Activated CD8-positive, alpha-beta T cell treated with anti-CD3 and anti-CD28 coated beads for 36 hours (primary cell): ENCODE data around the gene TARDBP. TPM values are rescaled to one million over a fixed set of nuclear protein-coding genes. Genes with fewer than 3 reads are reported as not detected.
"Not testable (repeated sequence)": the region's sequence is repeated elsewhere in the genome, so short reads cannot be mapped to it uniquely, and the experiment has no call there.

Experiments
- ATAC-seq: fragments of 200-7000 bp; cut with Tn5 transposase; one replicate; pipeline ENCODE4 v1.10.0; 2021; ENCODE audit warnings: mild to moderate bottlenecking, moderate library complexity
- CTCF ChIA-PET: fragments of 350-600 bp; sonication (Branson Sonifier 250); formaldehyde crosslinking; loops from one replicate; lab custom pipeline; 2021; ENCODE audit warnings: antibody characterized with exemption; lab: Charles Lee
- POLR2A ChIA-PET: fragments of 350-600 bp; sonication (Branson Sonifier 250); formaldehyde crosslinking; loops from one replicate; lab custom pipeline; 2021; ENCODE audit warnings: antibody characterized with exemption; lab: Charles Lee
- DNase-seq: peaks from one replicate; pipeline ENCODE4 v3.0.0-alpha.2; 2020
- H3K27ac Mint-ChIP-seq: one replicate; pipeline ENCODE4 v1.8.0; 2021; ENCODE audit warnings: mild to moderate bottlenecking, mixed read lengths
- H3K27me3 Mint-ChIP-seq: one replicate; pipeline ENCODE4 v1.8.0; 2021; ENCODE audit warnings: mixed read lengths
- H3K36me3 Mint-ChIP-seq: one replicate; pipeline ENCODE4 v1.8.0; 2021; ENCODE audit warnings: low read depth, mixed read lengths
- H3K4me1 Mint-ChIP-seq: one replicate; pipeline ENCODE4 v1.8.0; 2021; ENCODE audit warnings: low read depth, mixed read lengths
- H3K4me3 Mint-ChIP-seq: one replicate; pipeline ENCODE4 v1.8.0; 2021; ENCODE audit warnings: mild to moderate bottlenecking, moderate library complexity, mixed read lengths
- H3K9me3 Mint-ChIP-seq: one replicate; pipeline ENCODE4 v1.8.0; 2021; ENCODE audit warnings: mixed read lengths
- CTCF ChIP-seq: fragments of 200-600 bp; IDR thresholded peaks from one replicate; pipeline ENCODE4 v1.8.0; 2022; ENCODE audit warnings: antibody characterized with exemption, mild to moderate bottlenecking
- intact Hi-C: fragments of 100-400 bp; cut with micrococcal nuclease; formaldehyde crosslinking; loops from one replicate; pipeline ENCODE4 v1.10.0; 2022
- total RNA-seq, 2 experiments: library from RNA; stranded (reverse); gene quantifications; one replicate each; pipeline ENCODE4 v1.2.3, GENCODE V29; 2021

Gene TARDBP
- total RNA-seq, 2 experiments from 2014 or later: 152 to 163 TPM

GRCh38 chr1:11046270-11046566 is 33.8 kb downstream of the TARDBP start:
- DNase-seq (no peak), ATAC-seq (no peak)
- intact Hi-C loops: no loop called here
- ChIA-PET CTCF (interaction anchor here (8.1 kb wide), 1 partner anchor 9 kb away, joined by 62 read pairs; no protein-coding TSS in a partner anchor), POLR2A (interaction anchor here (0.9 kb wide), 1 partner anchor 24 kb away, joined by 3 read pairs; no protein-coding TSS in a partner anchor)
- H3K27ac Mint-ChIP-seq: no peak overlapping the region
- H3K27me3 Mint-ChIP-seq: no peaks in the 10 kb centered on the region
- no peak for TF ChIP-seq CTCF
- H3K4me1 Mint-ChIP-seq: no peaks in the 10 kb centered on the region
- no peaks in the 10 kb centered on the region for H3K36me3 Mint-ChIP-seq
- no peak overlapping the region for H3K4me3 Mint-ChIP-seq
- H3K9me3 Mint-ChIP-seq: no peaks in the 10 kb centered on the region

- H3K27ac Mint-ChIP-seq: no peak within 1 kb of the TSS
- CTCF ChIA-PET: interaction anchor here (8.1 kb wide), 1 partner anchor 9 kb away, joined by 62 read pairs; no protein-coding TSS in a partner anchor
- POLR2A ChIA-PET: interaction anchor here (0.9 to 1.0 kb wide), 2 partner anchors 15 to 23 kb away, joined by 3 read pairs; no protein-coding TSS in a partner anchor
Measured at GRCh38 chr1:11046625-11047365, 34.3 kb downstream of the TARDBP start, which contains the start of gene MASP2. MASP2 (minus strand) TSS chr1:11047239; CDS start chr1:11047207, 32 bp downstream.

GRCh38 chr1:11051121-11051520 is 38.7 kb downstream of the TARDBP start:
- H3K27ac Mint-ChIP-seq, H3K36me3 Mint-ChIP-seq, H3K4me3 Mint-ChIP-seq, DNase-seq, H3K4me1 Mint-ChIP-seq, intact Hi-C loops, ATAC-seq, H3K27me3 Mint-ChIP-seq, H3K9me3 Mint-ChIP-seq: not testable (repeated sequence)
- POLR2A ChIA-PET: interaction anchor here (1.0 to 4.1 kb wide), 5 partner anchors 11 to 164 kb away, joined by 3 to 25 read pairs (median 5); partner anchors contain the start of gene TARDBP
- CTCF ChIA-PET: interaction anchor here (8.1 kb wide), 1 partner anchor 14 kb away, joined by 62 read pairs; no protein-coding TSS in a partner anchor

More at GRCh38 chr1:11046625-11047365, 34.3 kb downstream of the TARDBP start, which contains the start of gene MASP2:
- Mint-ChIP-seq H3K36me3 (no peaks in the 10 kb centered on the region), H3K4me3 (no peak within 1 kb of the TSS), H3K4me1 (no peaks in the 10 kb centered on the region), H3K27me3 (no peaks in the 10 kb centered on the region), H3K9me3 (no peaks in the 10 kb centered on the region)
- intact Hi-C loops: no loop called here
- TF ChIP-seq CTCF: no peak
- ATAC-seq (no peak), DNase-seq (no peak)

GRCh38 chr1:11051781-11052511 is 39.5 kb downstream of the TARDBP start:
- no peak for TF ChIP-seq CTCF
- CTCF ChIA-PET: interaction anchor here (8.1 kb wide), 1 partner anchor 15 kb away, joined by 62 read pairs; no protein-coding TSS in a partner anchor
- intact Hi-C loops: no loop called here
- Mint-ChIP-seq H3K4me3 (no peak overlapping the region), H3K27me3 (no peaks in the 10 kb centered on the region), H3K36me3 (peaks cover 11% of the 10 kb centered on the region), H3K27ac (no peak overlapping the region), H3K4me1 (peaks cover 7% of the 10 kb centered on the region), H3K9me3 (no peaks in the 10 kb centered on the region)
- DNase-seq (no peak), ATAC-seq (no peak)
- POLR2A ChIA-PET: interaction anchor here (0.5 to 4.1 kb wide), 7 partner anchors 10 to 163 kb away, joined by 3 to 25 read pairs (median 3); no protein-coding TSS in a partner anchor
